GM19438 (cell line): Measurements from ENCODE around the gene PTPRE.

Experiments
- ATAC-seq: cut with Tn5 transposase; IDR thresholded peaks from one replicate; pipeline ENCODE4 v1.9.1; 2021; ENCODE audit warnings: low read depth; ENCODE audit not compliant: unreplicated experiment

The PTPRE gene

GRCh38 chr10:127906548-127907377, at the start of gene PTPRE:
TSS of gene PTPRE (plus strand) at chr10:127907103. CDS start at chr10:128040882, 133,779 bp downstream.
- peak; percentile 88 for ATAC-seq

- ATAC-seq = no peak
These were observed 46.3 kb upstream of the PTPRE start for GRCh38 chr10:127860592-127860991.

- ATAC-seq = no peak
These were observed 43.6 kb upstream of the PTPRE start for GRCh38 chr10:127863231-127863825.

- no peak for ATAC-seq
These were observed 40.5 kb upstream of the PTPRE start for GRCh38 chr10:127866276-127867013.

GRCh38 chr10:127867805-127868204, 39.1 kb upstream of the PTPRE start:
- no peak for ATAC-seq

GRCh38 chr10:127869329-127869728, 37.6 kb upstream of the PTPRE start:
- ATAC-seq = no peak

GRCh38 chr10:127871631-127872010, 35.3 kb upstream of the PTPRE start:
- no peak for ATAC-seq

- no peak for ATAC-seq
These were observed 34.7 kb upstream of the PTPRE start for GRCh38 chr10:127872011-127872761.

- ATAC-seq = no peak
These were observed 33.9 kb upstream of the PTPRE start for GRCh38 chr10:127872871-127873600.

- ATAC-seq = no peak
These were observed 32.9 kb upstream of the PTPRE start for GRCh38 chr10:127873901-127874470.

- ATAC-seq = no peak
These were observed 32.0 kb upstream of the PTPRE start for GRCh38 chr10:127874671-127875448.

GRCh38 chr10:127875449-127875765, 31.5 kb upstream of the PTPRE start:
- no peak for ATAC-seq

- ATAC-seq = no peak
These were observed 31.0 kb upstream of the PTPRE start for GRCh38 chr10:127875916-127876315.

- ATAC-seq = no peak
These were observed 29.8 kb upstream of the PTPRE start for GRCh38 chr10:127877116-127877515.

- ATAC-seq = no peak
These were observed 29.2 kb upstream of the PTPRE start for GRCh38 chr10:127877699-127878098.

GRCh38 chr10:127878475-127879055, 28.3 kb upstream of the PTPRE start:
- no peak for ATAC-seq

GRCh38 chr10:127880557-127880956, 26.3 kb upstream of the PTPRE start:
- peak; percentile 67 for ATAC-seq

- ATAC-seq = no peak
These were observed 25.6 kb upstream of the PTPRE start for GRCh38 chr10:127881262-127881661.

- ATAC-seq = no peak
These were observed 24.5 kb upstream of the PTPRE start for GRCh38 chr10:127882391-127882790.
